ENCODE data around the gene PARD3B. TPM values are rescaled to one million over a fixed set of nuclear protein-coding genes. Genes with fewer than 3 reads are reported as not detected.

Gene PARD3B
- total and polyA plus RNA-seq, 3 donors from 2014 or later = 14.6 to 36.8 (median 29.6) TPM

GRCh38 chr2:204510709-204511420, 34.4 kb upstream of the PARD3B start:
- intact Hi-C loops (cut with DNase I; ENCODE audit: low total_unique reads) = no loop called here
- TF ChIP-seq CTCF (IDR thresholded peaks at IDR 0.05) (no peak), POLR2A (IDR thresholded peaks at IDR 0.05) (no peak)
- H3K27ac ChIP-seq = no peak overlapping the region
- DNase-seq = no peak
- 81 to 85% methylated on average over 4 of the region's 4 CpGs for WGBS, 2 donors
- no peaks in the 10 kb centered on the region for H3K4me1 ChIP-seq
- H3K9me3 ChIP-seq = no peaks in the 10 kb centered on the region
- H3K4me3 ChIP-seq = no peak overlapping the region
- no peaks in the 10 kb centered on the region for H3K36me3 ChIP-seq (ENCODE audit: low read depth, missing control alignments)
- H3K27me3 ChIP-seq = no peaks in the 10 kb centered on the region

- Histone ChIP-seq H3K36me3 (ENCODE audit: low read depth, missing control alignments) (no peaks in the 10 kb centered on the region), H3K9me3 (no peaks in the 10 kb centered on the region), H3K27ac (no peak overlapping the region), H3K4me1 (no peaks in the 10 kb centered on the region), H3K27me3 (no peaks in the 10 kb centered on the region), H3K4me3 (no peak overlapping the region)
- DNase-seq = no peak
- WGBS, 2 donors = 96 to 97% methylated on average over 2 of the region's 2 CpGs
- TF ChIP-seq CTCF (IDR thresholded peaks at IDR 0.05) (no peak), POLR2A (IDR thresholded peaks at IDR 0.05) (no peak)
- intact Hi-C loops (cut with DNase I; ENCODE audit: low total_unique reads) = no loop called here
Measured at GRCh38 chr2:204514439-204514838, 30.8 kb upstream of the PARD3B start.

- Histone ChIP-seq H3K4me3 (no peak overlapping the region), H3K9me3 (no peaks in the 10 kb centered on the region), H3K36me3 (ENCODE audit: low read depth, missing control alignments) (no peaks in the 10 kb centered on the region), H3K27ac (no peak overlapping the region), H3K4me1 (no peaks in the 10 kb centered on the region), H3K27me3 (no peaks in the 10 kb centered on the region)
- DNase-seq = no peak
- WGBS, 2 donors = 48 to 54% methylated on average over 3 of the region's 3 CpGs
- intact Hi-C loops (cut with DNase I; ENCODE audit: low total_unique reads) = no loop called here
- TF ChIP-seq POLR2A (IDR thresholded peaks at IDR 0.05) = no peak
- TF ChIP-seq CTCF (IDR thresholded peaks at IDR 0.05) = no peak
Measured at GRCh38 chr2:204515416-204515815, 29.9 kb upstream of the PARD3B start.

- no peaks in the 10 kb centered on the region for H3K27me3 ChIP-seq
- DNase-seq = no peak
- no peak overlapping the region for H3K4me3 ChIP-seq
- no peaks in the 10 kb centered on the region for H3K36me3 ChIP-seq (ENCODE audit: low read depth, missing control alignments)
- no peaks in the 10 kb centered on the region for H3K9me3 ChIP-seq
- H3K27ac ChIP-seq = no peak overlapping the region
- TF ChIP-seq POLR2A (IDR thresholded peaks at IDR 0.05) (no peak), CTCF (IDR thresholded peaks at IDR 0.05) (no peak)
- WGBS, 2 donors = 83 to 94% methylated on average over 5 of the region's 5 CpGs
- intact Hi-C loops (cut with DNase I; ENCODE audit: low total_unique reads) = no loop called here
- no peaks in the 10 kb centered on the region for H3K4me1 ChIP-seq
Measured at GRCh38 chr2:204517154-204517553, 28.1 kb upstream of the PARD3B start.
